GM15510 (cell line): ENCODE measurements around the gene EEF1A2.

Experiments used
- POLR2A ChIP-seq: IDR thresholded peaks from 3 replicates; pipeline ENCODE4 v1.6.1; 2011; ENCODE audit warnings: borderline replicate concordance; ENCODE audit not compliant: insufficient read length; ENCODE audit errors: extremely low read depth

EEF1A2 gene

DNA sequence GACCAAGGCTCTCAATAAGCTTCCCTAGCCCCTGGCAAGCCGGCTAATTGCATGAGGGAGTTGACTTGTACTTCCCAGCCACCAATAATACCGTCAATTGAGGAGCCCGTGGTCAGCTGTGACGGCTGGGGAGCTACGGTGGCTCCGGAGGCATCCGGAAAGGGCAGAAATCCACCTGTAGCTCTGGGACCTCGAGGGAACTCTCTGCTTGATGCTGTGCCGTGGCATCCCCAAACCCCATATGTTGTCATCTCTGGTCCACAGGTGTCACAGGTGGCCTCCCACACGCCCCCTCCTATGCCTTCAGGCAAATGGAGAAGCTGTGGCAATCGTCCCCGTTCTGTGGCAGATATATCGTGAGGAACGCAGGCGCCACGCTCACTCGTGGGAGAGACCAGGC is 20.9 kb downstream of the EEF1A2 start:
- no peak for TF ChIP-seq POLR2A

DNA sequence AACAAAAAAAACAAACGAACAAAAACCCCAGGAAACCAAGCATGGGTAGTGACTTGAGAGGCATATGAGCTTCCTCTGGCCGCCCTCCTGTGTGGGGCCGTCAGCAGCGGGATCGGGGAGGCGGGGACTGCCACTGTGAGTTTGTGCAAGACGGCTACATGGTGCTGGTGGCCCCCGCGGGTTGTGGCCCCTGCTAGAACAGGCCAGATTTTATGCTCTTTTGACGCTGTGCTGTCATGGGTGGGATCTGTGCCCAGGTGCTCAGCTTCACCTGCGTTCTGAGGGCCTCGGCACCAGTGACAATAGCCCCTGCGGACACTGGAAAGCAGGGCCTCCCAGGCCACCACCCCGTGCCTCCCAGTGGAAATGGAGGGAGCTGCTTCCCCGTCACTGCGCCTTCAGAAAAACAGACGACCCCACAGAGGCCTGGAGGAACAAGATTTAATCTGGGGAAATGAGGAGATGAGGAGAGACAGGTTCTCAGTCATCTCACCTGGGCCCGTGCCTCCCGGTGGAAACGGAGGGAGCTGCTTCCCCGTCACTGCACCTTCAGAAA is 21.7 kb downstream of the EEF1A2 start:
- TF ChIP-seq POLR2A: no peak

DNA sequence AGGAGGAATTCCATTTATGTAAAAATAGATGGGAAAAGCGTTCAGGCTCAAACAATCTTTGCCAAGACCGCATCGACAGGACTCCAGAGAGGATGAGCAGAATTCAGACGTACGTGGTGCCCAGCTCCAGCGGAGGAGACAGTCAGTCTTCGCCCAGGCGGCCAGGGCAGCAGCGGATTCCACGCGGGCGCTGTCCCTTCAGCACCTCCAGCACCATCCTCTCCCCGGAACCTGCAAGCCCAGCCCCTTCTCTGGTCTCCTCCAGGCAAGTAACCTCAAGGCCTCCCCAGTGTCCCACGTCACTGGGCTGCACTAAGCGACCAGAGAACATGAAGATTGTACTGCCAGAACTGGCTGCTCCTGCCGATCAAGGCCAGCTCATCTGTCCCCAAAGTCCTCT is 23.7 kb downstream of the EEF1A2 start:
- no peak for TF ChIP-seq POLR2A

DNA sequence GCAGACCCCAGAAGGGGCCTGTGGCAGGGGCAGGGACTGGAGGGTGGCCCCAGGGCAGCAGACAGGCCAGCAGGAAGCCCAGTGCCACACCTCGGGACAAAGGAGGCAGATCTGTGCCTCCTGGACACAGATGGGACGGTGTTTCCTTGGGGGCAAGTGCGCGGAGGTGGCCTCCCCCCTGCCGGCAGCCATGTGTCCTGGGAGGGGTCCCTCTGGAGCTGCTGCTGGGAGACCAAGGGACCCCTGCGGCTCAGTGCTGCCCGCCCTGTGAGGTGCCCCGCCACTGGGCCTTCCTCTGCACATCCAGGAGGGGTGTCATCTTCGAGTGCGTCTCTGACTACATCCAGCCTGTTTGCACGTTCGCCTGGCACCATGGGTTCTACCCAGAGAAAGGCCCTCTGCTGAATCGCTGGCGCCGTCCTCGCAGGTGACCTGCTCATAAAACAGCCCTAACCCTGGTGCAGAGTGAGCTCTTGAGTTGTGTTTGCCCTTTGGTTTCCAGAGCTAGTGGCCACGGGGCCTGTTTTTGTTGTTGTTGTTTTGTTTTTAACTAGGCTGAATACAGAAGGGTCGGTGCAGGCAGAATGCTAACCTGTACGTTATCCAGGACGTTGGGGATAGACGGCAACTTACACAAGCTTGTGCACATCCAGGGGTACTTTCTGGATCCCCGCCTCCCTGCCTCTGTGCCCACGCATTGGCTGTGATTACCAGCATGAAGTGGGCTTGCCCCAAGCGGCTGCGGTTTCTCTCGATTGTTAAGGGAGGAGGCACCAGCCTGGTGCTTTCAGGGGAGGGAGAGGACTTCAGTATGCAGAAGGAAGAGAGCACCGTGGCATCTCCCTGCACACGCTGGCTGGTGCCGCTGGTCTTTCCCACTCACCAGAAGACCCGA is 25.1 kb downstream of the EEF1A2 start:
- no peak for TF ChIP-seq POLR2A

DNA sequence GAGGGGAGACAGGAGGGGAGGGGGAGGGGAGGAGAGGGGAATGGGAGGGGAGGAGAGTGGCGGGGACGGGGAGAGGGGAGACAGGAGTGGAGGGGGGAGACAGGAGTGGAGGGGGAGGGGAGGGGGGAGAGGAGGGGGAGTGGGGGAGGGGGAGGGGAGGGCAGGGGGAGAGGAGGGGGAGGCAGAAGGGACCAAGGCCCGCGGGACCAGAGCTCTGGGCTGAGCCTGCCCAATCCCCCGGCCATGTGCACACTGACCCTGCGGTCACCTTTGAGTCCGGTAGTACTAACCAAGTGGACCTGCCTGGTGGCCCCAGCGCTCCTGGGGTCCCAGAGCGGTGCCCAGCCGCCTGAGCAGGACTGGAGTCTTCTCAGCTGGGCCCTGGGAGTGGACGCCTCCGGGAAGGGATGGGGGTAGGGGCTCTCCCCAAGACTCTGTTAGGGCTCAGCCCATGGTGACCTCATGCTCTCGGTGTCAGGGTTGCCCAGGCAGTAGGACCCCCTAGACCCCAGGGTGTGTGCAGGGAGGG is 26.0 kb downstream of the EEF1A2 start:
- TF ChIP-seq POLR2A: no peak

DNA sequence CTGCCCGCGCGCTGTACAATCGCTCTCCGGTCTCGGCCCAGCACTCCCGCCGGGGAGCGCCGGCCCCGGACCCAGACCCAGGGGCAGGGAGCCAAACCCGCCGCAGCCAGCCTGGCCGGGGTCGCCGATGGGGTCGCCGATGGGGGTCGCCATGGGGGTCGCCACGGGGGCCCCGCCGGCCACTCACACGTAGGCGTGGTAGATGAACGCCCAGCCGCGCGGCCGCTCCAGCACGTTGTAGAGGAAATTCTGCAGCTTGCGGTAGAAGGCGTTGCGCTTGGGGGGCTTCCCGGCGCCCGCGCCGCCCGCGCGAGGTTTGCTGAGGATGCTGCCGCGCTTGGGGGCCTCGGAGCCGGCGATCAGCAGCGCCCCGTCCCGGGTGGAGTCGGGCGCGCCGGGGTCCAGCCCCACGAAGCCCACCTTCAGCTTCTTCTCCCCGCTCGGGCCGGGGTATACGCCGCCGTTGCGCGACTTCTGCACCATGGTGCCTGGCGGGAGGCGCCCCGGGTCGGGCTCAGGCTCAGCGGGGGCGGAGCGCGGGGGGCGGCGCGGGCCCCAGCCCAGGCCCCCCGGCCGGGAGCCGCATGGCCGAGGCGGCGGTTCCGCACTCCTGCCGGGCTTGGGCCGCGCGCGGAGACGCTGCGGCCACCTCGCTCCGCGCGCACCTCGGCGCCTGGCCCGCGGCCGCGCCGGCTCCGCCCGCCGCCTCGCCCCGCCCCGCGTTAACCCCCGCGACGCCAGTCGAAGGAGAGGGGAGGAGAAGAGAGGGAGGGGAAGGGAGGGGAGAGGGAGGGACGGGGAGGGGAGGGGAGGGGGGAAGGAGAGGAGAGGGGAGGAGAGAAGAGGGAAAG is 26.7 kb downstream of the EEF1A2 start, which contains the start of gene KCNQ2:
TSS of gene KCNQ2 (minus strand) at position 675 of the 851 bp plus-strand sequence. CDS start at position 483, 192 bp downstream.
- no peak for TF ChIP-seq POLR2A

DNA sequence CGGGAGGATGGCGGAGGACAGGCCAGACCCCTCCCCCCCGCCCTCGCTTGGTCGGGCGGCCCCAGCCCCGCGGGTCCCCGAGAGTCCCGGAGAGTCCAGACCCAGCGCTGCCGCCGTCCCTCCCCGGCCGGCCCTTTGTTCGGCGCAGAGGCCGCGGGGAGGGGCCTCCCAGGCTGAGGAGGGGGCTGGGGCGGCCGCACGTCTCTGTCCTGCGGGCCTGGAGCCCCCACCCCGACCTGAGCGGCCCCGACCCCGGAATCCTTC is 27.2 kb downstream of the EEF1A2 start:
- no peak for TF ChIP-seq POLR2A

DNA sequence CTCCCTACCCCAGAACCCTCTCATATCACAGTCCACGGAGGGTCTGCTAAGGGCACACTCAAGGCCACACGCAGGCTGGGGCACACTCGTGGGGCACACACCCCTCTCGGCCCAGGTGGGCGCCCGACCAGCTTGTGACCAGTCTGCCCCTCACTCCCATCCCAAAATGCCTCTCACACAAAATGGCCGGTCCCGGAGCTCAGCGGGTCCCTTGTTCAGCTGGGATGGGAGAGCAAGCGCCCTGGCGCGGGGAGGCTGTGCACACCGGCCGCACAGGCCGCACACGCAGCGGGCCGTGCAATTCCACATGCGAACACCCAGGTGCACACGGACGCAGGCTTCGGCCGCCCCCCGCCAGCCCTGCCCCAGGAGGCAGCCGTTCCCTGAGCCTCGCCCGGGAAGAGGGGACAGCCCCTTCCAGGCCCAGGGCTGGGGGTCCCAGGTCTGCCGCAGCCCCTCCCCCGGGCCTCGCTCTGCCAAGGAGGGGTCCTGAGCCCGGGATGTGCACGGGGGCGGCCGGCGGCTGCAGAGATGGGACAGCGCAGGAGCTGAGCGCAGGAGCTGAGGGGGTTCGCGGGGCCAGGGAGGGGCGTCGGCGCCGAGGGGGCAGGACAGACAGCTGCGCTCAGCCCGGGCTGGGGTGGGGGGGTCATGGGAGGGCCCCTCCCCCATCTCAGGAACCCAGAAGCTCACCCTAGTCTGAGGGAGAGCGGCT is 27.7 kb downstream of the EEF1A2 start:
- no peak for TF ChIP-seq POLR2A

DNA sequence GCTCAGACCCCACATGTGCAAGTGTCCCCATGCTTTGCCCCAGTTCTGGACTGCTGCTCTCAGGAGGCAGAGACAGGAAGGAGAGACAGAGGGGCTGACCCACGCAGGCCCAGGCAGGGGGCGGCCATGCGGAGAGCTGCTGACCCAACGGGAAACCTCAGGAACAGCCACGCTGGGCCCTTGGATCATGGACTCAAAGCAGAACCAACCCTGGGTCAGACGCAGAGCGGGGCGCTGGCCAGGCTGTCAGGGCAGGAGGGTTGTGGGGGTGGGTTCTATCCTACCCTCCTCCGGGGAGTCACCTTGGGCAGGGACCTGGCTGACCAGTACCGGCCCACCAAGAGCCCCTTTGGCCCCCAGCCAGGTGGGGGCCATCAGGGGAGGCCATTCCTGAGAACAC is 28.5 kb downstream of the EEF1A2 start:
- no peak for TF ChIP-seq POLR2A

DNA sequence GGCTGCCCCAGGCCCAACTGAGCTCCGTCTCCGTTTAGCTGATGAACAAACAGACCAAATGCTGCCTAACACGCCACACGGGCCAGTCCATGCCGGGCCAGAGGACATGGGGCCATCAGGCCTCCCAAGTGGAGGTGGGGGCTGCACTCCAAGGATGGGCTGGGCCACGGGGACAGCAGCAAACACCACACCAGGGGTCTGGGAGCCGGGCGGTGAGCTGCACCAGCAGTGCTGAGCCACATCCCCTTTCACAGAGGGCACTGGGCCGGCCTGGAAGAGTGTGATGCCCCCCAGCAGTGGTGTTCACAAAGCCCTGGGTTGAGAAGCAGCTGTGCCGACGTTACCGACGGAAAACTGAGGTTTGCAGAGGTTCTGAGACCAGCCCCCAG is 29.2 kb downstream of the EEF1A2 start:
- TF ChIP-seq POLR2A: no peak

DNA sequence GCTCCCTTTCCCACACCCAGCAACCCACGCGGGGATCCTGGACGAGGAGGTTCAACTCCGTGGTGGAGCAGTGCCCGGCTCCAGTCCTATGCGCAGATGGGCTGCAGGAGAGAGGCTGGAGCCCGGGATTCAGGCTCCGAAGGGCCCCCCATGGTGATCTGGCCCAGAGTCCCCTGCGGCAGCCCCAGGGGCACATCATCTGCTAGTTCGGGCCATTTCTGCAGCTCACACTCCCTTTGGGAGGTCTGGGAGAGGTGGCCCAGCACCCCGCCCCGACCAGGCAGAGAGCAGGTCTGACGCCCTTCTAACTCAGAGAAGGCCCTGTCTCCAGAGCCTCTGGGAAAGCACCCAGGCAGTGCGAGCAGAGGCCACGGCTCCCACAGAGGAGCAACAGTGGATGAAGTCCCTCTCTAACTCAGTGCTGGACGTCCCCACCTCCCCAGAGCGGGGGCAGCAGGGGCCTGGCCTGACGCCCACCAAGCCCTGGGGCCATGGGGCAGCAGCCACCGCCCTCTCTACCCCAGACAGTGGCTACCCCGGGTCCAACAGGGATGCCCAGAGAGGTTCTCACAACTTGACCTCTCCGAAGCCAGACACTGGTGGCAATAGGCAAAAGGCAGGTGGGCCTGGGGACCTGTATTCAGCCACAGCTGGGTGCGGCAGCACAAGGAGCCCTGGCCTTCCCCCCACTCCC is 29.7 kb downstream of the EEF1A2 start:
- TF ChIP-seq POLR2A: no peak

DNA sequence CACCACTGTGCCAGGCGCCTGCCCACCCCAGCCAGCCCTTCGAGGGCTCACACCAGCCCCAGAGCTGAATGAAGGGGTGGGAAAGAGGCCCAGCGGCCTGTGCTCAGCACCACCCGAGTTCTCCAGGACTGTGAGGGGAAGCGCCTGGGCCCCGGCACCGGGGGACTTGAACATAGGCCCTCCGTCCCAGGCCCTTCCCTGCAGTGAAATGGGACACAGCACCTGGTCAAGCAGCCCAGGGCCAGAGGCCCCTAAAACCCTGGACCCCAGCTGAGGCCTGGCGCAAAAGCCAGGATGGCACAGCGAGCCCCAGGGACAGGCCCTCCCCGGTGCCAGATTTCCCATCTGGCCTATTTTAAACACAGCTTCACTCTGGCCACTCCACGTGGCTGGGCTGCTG is 30.5 kb downstream of the EEF1A2 start:
- TF ChIP-seq POLR2A: no peak

DNA sequence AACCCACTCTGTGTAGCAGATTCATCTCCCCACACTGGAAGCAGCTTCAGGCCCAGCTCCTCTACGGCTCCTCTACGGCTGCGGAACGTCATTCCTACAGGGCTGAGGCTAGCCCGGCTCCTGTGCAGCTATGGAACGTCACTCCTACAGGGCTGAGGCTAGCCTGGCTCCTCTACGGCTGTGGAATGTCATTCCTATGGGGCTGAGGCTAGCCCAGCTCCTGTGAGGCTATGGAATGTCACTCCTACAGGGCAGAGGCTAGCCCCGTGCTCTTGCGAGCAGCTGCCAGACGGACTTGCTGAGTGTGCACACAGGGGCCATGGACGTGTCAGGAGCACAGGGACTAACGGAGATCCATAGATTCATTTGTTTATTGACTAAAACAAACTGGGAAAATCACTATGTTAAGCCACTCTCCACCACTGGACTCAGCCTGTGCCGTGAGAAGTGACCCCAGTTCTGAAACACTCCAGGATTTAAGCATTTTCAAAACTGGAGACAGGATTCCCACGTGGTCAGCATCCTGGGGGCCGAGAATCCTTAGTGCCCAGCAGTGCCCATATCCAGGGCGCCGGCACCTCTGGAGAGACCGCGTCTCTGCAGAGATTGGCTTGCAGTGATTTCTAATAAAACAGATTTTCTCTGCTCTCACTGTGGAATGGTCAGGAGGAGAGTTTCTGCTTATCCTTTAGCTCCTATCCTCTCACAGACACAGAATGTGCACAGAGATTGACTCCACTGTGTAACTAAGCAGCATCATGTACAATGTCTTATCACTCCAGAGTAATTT is 31.4 kb downstream of the EEF1A2 start:
- TF ChIP-seq POLR2A: no peak
